Right atrium auricular region (tissue), 2 donors: ENCODE results near the gene MTM1. TPM values are rescaled to one million over a fixed set of nuclear protein-coding genes. Genes with fewer than 3 reads are reported as not detected.

Experiments used
- DNase-seq: peaks from one replicate; pipeline ENCODE4 v3.0.0-alpha.2; 2019; ENCODE audit warnings: low spot score
- H3K27ac ChIP-seq, 2 donors: fragments of 200-600 bp; sonication (generic); 1 replicate in 1 of 2; 2 replicates in 1 of 2; pipeline ENCODE4 v1.5.1; 2016 to 2019
- H3K27me3 ChIP-seq, 2 donors: fragments of 200-600 bp; sonication (generic); one replicate each; pipeline versions ENCODE4 v1.5.1 to v1.6.0; 2017 to 2019
- H3K36me3 ChIP-seq: fragments of 200-600 bp; sonication (generic); one replicate; pipeline ENCODE4 v1.5.1; 2016
- H3K4me1 ChIP-seq, 2 donors: fragments of 200-600 bp; sonication (generic); one replicate each; pipeline versions ENCODE4 v1.5.1 to v1.6.0; 2017 to 2019
- H3K4me3 ChIP-seq, 2 donors: fragments of 200-600 bp; sonication (generic); 1 replicate in 1 of 2; 2 replicates in 1 of 2; pipeline ENCODE4 v1.5.1; 2017 to 2019; ENCODE audit warnings: mild to moderate bottlenecking in 1 of 2, moderate library complexity in 1 of 2
- H3K9me3 ChIP-seq, 2 donors: fragments of 200-600 bp; sonication (generic); one replicate each; pipeline ENCODE4 v1.5.1; 2019
- CTCF ChIP-seq, 2 donors: fragments of 200-600 bp; sonication (generic); IDR thresholded peaks; one replicate each; pipeline ENCODE4 v1.5.1; 2019; ENCODE audit warnings: antibody characterized with exemption in 2 of 2
- total RNA-seq, 2 donors: library from RNA; depleted of rRNA; stranded (reverse); fragments of >200 nt; gene quantifications; one replicate each; pipeline ENCODE4 v1.1.0, GENCODE V29; 2016

MTM1 gene
- total RNA-seq, 2 donors from 2014 or later = 9.0 to 9.4 TPM

GRCh38 chrX:150680974-150681373 is 112.6 kb downstream of the MTM1 start:
- no peaks in the 10 kb centered on the region for H3K4me1 ChIP-seq
- no peaks in the 10 kb centered on the region for H3K36me3 ChIP-seq
- peaks cover 0 to 8% of the 10 kb centered on the region in 2 donors for H3K9me3 ChIP-seq
- no peak overlapping the region for H3K4me3 ChIP-seq
- DNase-seq = no peak
- no peaks in the 10 kb centered on the region for H3K27me3 ChIP-seq
- no peak overlapping the region for H3K27ac ChIP-seq
- TF ChIP-seq CTCF (IDR thresholded peaks at IDR 0.05) = peak; percentile 22 to 54

GRCh38 chrX:150683112-150683511 is 114.7 kb downstream of the MTM1 start:
- DNase-seq = no peak
- no peak overlapping the region for H3K4me3 ChIP-seq

GRCh38 chrX:150683536-150684146 is 115.2 kb downstream of the MTM1 start:
- H3K4me1 ChIP-seq = no peaks in the 10 kb centered on the region
- H3K4me3 ChIP-seq = no peak overlapping the region
- no peaks in the 10 kb centered on the region for H3K27me3 ChIP-seq
- peak in 1 of 2 donors; percentile 62 for TF ChIP-seq CTCF (IDR thresholded peaks at IDR 0.05)
- H3K27ac ChIP-seq = no peak overlapping the region
- no peaks in the 10 kb centered on the region for H3K36me3 ChIP-seq
- DNase-seq = no peak
- no peaks in the 10 kb centered on the region for H3K9me3 ChIP-seq

More at GRCh38 chrX:150683112-150683511, 114.7 kb downstream of the MTM1 start:
- H3K9me3 ChIP-seq = no peaks in the 10 kb centered on the region
- TF ChIP-seq CTCF (IDR thresholded peaks at IDR 0.05) = no peak
- H3K4me1 ChIP-seq = no peaks in the 10 kb centered on the region
- no peaks in the 10 kb centered on the region for H3K36me3 ChIP-seq
- no peaks in the 10 kb centered on the region for H3K27me3 ChIP-seq
- H3K27ac ChIP-seq = no peak overlapping the region

- Histone ChIP-seq H3K27ac (no peak overlapping the region), H3K4me1 (no peaks in the 10 kb centered on the region), H3K9me3 (no peaks in the 10 kb centered on the region), H3K4me3 (no peak overlapping the region), H3K36me3 (no peaks in the 10 kb centered on the region), H3K27me3 (no peaks in the 10 kb centered on the region)
- no peak for DNase-seq
- no peak for TF ChIP-seq CTCF (IDR thresholded peaks at IDR 0.05)
These were observed 120.6 kb downstream of the MTM1 start for GRCh38 chrX:150688911-150689451.

GRCh38 chrX:150690126-150690525 is 121.7 kb downstream of the MTM1 start:
- no peak for TF ChIP-seq CTCF (IDR thresholded peaks at IDR 0.05)
- no peaks in the 10 kb centered on the region for H3K4me1 ChIP-seq
- H3K4me3 ChIP-seq = no peak overlapping the region
- H3K36me3 ChIP-seq = no peaks in the 10 kb centered on the region
- no peaks in the 10 kb centered on the region for H3K9me3 ChIP-seq
- no peak for DNase-seq
- no peak overlapping the region for H3K27ac ChIP-seq
- H3K27me3 ChIP-seq = no peaks in the 10 kb centered on the region

- Histone ChIP-seq H3K4me1 (no peaks in the 10 kb centered on the region), H3K27ac (peak overlapping the region; percentile 41 to 62), H3K36me3 (no peaks in the 10 kb centered on the region), H3K27me3 (peaks cover 0 to 2% of the 10 kb centered on the region in 2 donors), H3K9me3 (no peaks in the 10 kb centered on the region), H3K4me3 (peak overlapping the region; percentile 48 to 57)
- no peak for DNase-seq
- TF ChIP-seq CTCF (IDR thresholded peaks at IDR 0.05) = no peak
These were observed 123.9 kb downstream of the MTM1 start for GRCh38 chrX:150692296-150692695.
